WTC11 (cell line): Measurements from ENCODE around the gene C1QTNF1. TPM values are rescaled to one million over a fixed set of nuclear protein-coding genes. Genes with fewer than 3 reads are reported as not detected.

Experiments
- ATAC-seq: fragments of 200-7000 bp; cut with Tn5 transposase; 2 replicates; pipeline ENCODE4 v1.10.0; 2021; ENCODE audit warnings: mild to moderate bottlenecking, moderate library complexity
- CTCF ChIA-PET: fragments of 300-600 bp; sonication (Branson Sonifier 250); formaldehyde crosslinking; loops from one replicate; lab custom pipeline; 2021; ENCODE audit warnings: antibody characterized with exemption; lab: Charles Lee
- POLR2A ChIA-PET: fragments of 350-600 bp; sonication (Branson Sonifier 250); formaldehyde crosslinking; loops from one replicate; lab custom pipeline; 2021; ENCODE audit warnings: antibody characterized with exemption; lab: Charles Lee
- DNase-seq: peaks from one replicate; pipeline ENCODE4 v3.0.0; 2021; ENCODE audit warnings: low spot score
- H3K27ac Mint-ChIP-seq: 2 replicates; pipeline ENCODE4 v1.8.0; 2021; ENCODE audit warnings: mixed read lengths
- H3K27me3 Mint-ChIP-seq: 2 replicates; pipeline ENCODE4 v1.8.0; 2021; ENCODE audit warnings: low read depth, mild to moderate bottlenecking, moderate library complexity, mixed read lengths
- H3K36me3 Mint-ChIP-seq: 2 replicates; pipeline ENCODE4 v1.8.0; 2021; ENCODE audit warnings: mixed read lengths
- H3K4me1 Mint-ChIP-seq: 2 replicates; pipeline ENCODE4 v1.8.0; 2022; ENCODE audit warnings: mixed read lengths
- H3K4me3 Mint-ChIP-seq: 2 replicates; pipeline ENCODE4 v1.8.0; 2021; ENCODE audit warnings: mild to moderate bottlenecking, moderate library complexity, mixed read lengths
- H3K9me3 Mint-ChIP-seq: 2 replicates; pipeline ENCODE4 v1.8.0; 2021; ENCODE audit warnings: mixed read lengths
- ESRRA ChIP-seq: sonication (generic); formaldehyde crosslinking; IDR thresholded peaks from 2 replicates; pipeline ENCODE4 v1.8.1; 2022; ENCODE audit warnings: mild to moderate bottlenecking, missing genetic modification reagents, borderline replicate concordance
- FOXJ3 ChIP-seq: sonication (generic); formaldehyde crosslinking; IDR thresholded peaks from 2 replicates; pipeline ENCODE4 v1.9.0; 2021; ENCODE audit warnings: missing genetic modification reagents, mild to moderate bottlenecking, borderline replicate concordance
- PRRX2 ChIP-seq: fragments of 250-450 bp; sonication (Bioruptor Pico); IDR thresholded peaks from 2 replicates; pipeline ENCODE4 v1.8.0; 2021; ENCODE audit warnings: mild to moderate bottlenecking
- SOX15 ChIP-seq: fragments of 250-450 bp; sonication (Bioruptor Pico); IDR thresholded peaks from 2 replicates; pipeline ENCODE4 v1.9.0; 2021; ENCODE audit warnings: mild to moderate bottlenecking
- TEAD1 ChIP-seq: sonication (generic); formaldehyde crosslinking; IDR thresholded peaks from 2 replicates; pipeline ENCODE4 v1.8.0; 2022; ENCODE audit warnings: mild to moderate bottlenecking, missing genetic modification reagents
- ZNF121 ChIP-seq: sonication (generic); formaldehyde crosslinking; IDR thresholded peaks from 2 replicates; pipeline ENCODE4 v1.8.0; 2023; ENCODE audit warnings: missing genetic modification reagents
- ZNF232 ChIP-seq: sonication (generic); formaldehyde crosslinking; IDR thresholded peaks from 2 replicates; pipeline ENCODE4 v1.8.0; 2022; ENCODE audit warnings: mild to moderate bottlenecking, missing genetic modification reagents
- ZNF317 ChIP-seq: sonication (generic); formaldehyde crosslinking; IDR thresholded peaks from 2 replicates; pipeline ENCODE4 v1.8.1; 2023; ENCODE audit warnings: low read depth, mild to moderate bottlenecking, moderate library complexity, missing genetic modification reagents, borderline replicate concordance
- ZNF396 ChIP-seq: fragments of 250-450 bp; sonication (Bioruptor Pico); IDR thresholded peaks from 2 replicates; pipeline ENCODE4 v1.8.0; 2021; ENCODE audit warnings: mild to moderate bottlenecking, moderate library complexity, borderline replicate concordance
- ZNF423 ChIP-seq: fragments of 250-450 bp; sonication (Bioruptor Pico); IDR thresholded peaks from 2 replicates; pipeline ENCODE4 v2.1.2; 2022; ENCODE audit warnings: mild to moderate bottlenecking, moderate library complexity
- total RNA-seq: library from RNA; stranded (reverse); gene quantifications from 3 replicates; pipeline ENCODE4 v1.2.3, GENCODE V29; 2021
- TF ChIP-seq, protein P1 (sequence below): sonication (generic); formaldehyde crosslinking; IDR thresholded peaks from 2 replicates; pipeline ENCODE4 v1.8.1; 2022; ENCODE audit warnings: missing genetic modification reagents, borderline replicate concordance
- TF ChIP-seq, protein P2 (sequence below): sonication (generic); formaldehyde crosslinking; IDR thresholded peaks from 2 replicates; pipeline ENCODE4 v1.8.1; 2023; ENCODE audit warnings: mild to moderate bottlenecking, missing genetic modification reagents
- TF ChIP-seq, protein P3 (sequence below): sonication (generic); formaldehyde crosslinking; IDR thresholded peaks from 2 replicates; pipeline ENCODE4 v1.8.1; 2023; ENCODE audit warnings: mild to moderate bottlenecking, missing genetic modification reagents
- TF ChIP-seq, protein P4 (sequence below): fragments of 250-450 bp; sonication (Bioruptor Pico); IDR thresholded peaks from 2 replicates; pipeline ENCODE4 v2.1.2; 2022; ENCODE audit warnings: mild to moderate bottlenecking, moderate library complexity
- TF ChIP-seq, protein P5 (sequence below): sonication (generic); formaldehyde crosslinking; conservative IDR thresholded peaks from 2 replicates; pipeline ENCODE4 v1.8.1; 2022; ENCODE audit warnings: mild to moderate bottlenecking, missing genetic modification reagents
- TF ChIP-seq, protein P6 (sequence below): sonication (generic); formaldehyde crosslinking; IDR thresholded peaks from 2 replicates; pipeline ENCODE4 v1.8.1; 2022; ENCODE audit warnings: mild to moderate bottlenecking, moderate library complexity, missing genetic modification reagents
- TF ChIP-seq, protein P7 (sequence below): sonication (generic); formaldehyde crosslinking; IDR thresholded peaks from 2 replicates; pipeline ENCODE4 v1.8.1; 2023; ENCODE audit warnings: mild to moderate bottlenecking, missing genetic modification reagents, borderline replicate concordance
- TF ChIP-seq, protein P8 (sequence below): sonication (generic); formaldehyde crosslinking; IDR thresholded peaks from 2 replicates; pipeline ENCODE4 v1.8.0; 2023; ENCODE audit warnings: mild to moderate bottlenecking, missing genetic modification reagents
- TF ChIP-seq, protein P9 (sequence below): sonication (generic); formaldehyde crosslinking; IDR thresholded peaks from 2 replicates; pipeline ENCODE4 v1.8.0; 2022; ENCODE audit warnings: mild to moderate bottlenecking, missing genetic modification reagents

Gene C1QTNF1
- total RNA-seq, 1 experiment from 2014 or later = 1.7 TPM

DNA sequence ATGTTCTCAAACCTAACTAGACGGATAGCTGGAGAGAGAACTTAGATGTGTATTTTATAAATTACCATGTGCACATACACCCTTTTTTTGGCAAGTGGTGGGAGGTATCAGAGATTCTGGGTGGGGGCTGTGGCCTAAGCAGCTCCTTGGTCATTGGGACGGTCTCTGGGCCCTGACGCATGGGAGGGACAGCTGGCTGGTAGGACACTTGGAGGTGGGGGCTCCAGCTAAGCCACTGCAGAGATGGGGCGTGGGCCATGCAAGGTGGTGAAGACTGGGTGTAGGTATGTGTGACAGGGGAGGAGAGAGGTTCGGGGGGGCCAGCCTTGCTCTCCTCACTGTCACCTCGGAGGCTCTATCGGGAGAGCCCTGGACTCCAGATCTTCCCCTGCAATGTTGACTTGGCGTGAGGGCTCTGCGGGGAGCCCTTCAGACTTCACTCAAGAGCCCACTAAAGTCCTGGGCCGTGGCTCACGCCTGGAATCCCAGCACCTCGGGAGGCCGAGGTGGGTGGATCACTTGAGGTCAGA is 17.1 kb downstream of the C1QTNF1 start (continued):
- TF ChIP-seq, protein P1, sequence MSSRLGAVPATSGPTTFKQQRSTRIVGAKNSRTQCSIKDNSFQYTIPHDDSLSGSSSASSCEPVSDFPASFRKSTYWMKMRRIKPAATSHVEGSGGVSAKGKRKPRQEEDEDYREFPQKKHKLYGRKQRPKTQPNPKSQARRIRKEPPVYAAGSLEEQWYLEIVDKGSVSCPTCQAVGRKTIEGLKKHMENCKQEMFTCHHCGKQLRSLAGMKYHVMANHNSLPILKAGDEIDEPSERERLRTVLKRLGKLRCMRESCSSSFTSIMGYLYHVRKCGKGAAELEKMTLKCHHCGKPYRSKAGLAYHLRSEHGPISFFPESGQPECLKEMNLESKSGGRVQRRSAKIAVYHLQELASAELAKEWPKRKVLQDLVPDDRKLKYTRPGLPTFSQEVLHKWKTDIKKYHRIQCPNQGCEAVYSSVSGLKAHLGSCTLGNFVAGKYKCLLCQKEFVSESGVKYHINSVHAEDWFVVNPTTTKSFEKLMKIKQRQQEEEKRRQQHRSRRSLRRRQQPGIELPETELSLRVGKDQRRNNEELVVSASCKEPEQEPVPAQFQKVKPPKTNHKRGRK (CRISPR knock-in tag) = no peak
- TF ChIP-seq, protein P2, sequence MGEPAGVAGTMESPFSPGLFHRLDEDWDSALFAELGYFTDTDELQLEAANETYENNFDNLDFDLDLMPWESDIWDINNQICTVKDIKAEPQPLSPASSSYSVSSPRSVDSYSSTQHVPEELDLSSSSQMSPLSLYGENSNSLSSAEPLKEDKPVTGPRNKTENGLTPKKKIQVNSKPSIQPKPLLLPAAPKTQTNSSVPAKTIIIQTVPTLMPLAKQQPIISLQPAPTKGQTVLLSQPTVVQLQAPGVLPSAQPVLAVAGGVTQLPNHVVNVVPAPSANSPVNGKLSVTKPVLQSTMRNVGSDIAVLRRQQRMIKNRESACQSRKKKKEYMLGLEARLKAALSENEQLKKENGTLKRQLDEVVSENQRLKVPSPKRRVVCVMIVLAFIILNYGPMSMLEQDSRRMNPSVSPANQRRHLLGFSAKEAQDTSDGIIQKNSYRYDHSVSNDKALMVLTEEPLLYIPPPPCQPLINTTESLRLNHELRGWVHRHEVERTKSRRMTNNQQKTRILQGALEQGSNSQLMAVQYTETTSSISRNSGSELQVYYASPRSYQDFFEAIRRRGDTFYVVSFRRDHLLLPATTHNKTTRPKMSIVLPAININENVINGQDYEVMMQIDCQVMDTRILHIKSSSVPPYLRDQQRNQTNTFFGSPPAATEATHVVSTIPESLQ = no peak

DNA sequence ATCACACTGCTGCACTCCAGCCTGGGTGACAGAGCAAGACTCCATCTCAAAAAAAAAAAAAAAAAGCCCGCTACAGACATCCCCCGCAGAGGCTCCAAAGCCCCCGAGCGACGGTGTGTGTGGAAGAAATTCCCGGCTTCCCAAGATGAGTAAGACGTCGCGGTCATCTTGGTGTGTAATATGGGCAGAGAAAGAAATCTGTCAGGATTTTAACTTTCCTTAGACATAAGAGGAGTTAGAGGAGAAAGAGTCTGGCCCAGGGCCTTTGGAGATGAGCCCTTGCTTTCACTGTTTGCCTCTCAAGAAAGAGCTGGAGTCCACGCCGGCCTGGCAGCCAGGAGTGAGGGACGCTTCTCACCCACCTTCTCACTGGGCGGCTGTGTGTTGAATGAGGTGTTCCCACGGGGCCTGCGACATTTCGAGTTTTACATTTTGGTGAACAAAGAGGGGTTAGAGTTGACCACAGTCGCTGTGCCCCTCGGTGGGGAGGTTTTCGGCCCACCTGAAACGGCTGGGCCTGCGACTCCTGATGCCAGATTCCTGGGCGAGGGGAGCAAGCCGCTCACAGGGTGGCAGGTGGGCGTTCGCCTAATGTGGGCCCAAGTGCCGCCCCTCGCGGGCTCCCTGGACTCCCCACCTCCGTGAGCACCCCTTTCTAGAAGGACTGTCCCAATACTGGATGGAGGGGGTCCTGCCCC is 17.9 kb downstream of the C1QTNF1 start:
- POLR2A ChIA-PET = no interaction called here
- peaks cover 12% of the 10 kb centered on the region for H3K27me3 Mint-ChIP-seq
- peaks cover 13% of the 10 kb centered on the region for H3K9me3 Mint-ChIP-seq
- DNase-seq = no peak
- no peak for ATAC-seq
- H3K4me3 Mint-ChIP-seq = no peak overlapping the region
- H3K27ac Mint-ChIP-seq = no peak overlapping the region
- CTCF ChIA-PET = interaction anchor here (0.6 to 2.1 kb wide), 31 partner anchors 9 to 359 kb away, joined by 3 to 20 read pairs (median 4); partner anchors contain the start of genes CANT1, ENGASE and LGALS3BP
- H3K4me1 Mint-ChIP-seq = peaks cover 6% of the 10 kb centered on the region; the same call in 1 of the 2 replicates
- TF ChIP-seq ESRRA (no peak), FOXJ3 (CRISPR knock-in tag) (no peak), ZNF423 (CRISPR knock-in tag) (no peak), ZNF232 (no peak), ZNF121 (no peak), ZNF396 (no peak), SOX15 (CRISPR knock-in tag) (no peak), TEAD1 (no peak), PRRX2 (no peak), ZNF317 (CRISPR knock-in tag) (no peak)
- TF ChIP-seq, protein P3, sequence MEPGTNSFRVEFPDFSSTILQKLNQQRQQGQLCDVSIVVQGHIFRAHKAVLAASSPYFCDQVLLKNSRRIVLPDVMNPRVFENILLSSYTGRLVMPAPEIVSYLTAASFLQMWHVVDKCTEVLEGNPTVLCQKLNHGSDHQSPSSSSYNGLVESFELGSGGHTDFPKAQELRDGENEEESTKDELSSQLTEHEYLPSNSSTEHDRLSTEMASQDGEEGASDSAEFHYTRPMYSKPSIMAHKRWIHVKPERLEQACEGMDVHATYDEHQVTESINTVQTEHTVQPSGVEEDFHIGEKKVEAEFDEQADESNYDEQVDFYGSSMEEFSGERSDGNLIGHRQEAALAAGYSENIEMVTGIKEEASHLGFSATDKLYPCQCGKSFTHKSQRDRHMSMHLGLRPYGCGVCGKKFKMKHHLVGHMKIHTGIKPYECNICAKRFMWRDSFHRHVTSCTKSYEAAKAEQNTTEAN = no peak
- TF ChIP-seq, protein P4, sequence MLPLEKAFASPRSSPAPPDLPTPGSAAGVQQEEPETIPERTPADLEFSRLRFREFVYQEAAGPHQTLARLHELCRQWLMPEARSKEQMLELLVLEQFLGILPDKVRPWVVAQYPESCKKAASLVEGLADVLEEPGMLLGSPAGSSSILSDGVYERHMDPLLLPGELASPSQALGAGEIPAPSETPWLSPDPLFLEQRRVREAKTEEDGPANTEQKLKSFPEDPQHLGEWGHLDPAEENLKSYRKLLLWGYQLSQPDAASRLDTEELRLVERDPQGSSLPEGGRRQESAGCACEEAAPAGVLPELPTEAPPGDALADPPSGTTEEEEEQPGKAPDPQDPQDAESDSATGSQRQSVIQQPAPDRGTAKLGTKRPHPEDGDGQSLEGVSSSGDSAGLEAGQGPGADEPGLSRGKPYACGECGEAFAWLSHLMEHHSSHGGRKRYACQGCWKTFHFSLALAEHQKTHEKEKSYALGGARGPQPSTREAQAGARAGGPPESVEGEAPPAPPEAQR = no peak
- TF ChIP-seq, protein P5, sequence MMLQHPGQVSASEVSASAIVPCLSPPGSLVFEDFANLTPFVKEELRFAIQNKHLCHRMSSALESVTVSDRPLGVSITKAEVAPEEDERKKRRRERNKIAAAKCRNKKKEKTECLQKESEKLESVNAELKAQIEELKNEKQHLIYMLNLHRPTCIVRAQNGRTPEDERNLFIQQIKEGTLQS (CRISPR knock-in tag) = no peak
- TF ChIP-seq, protein P6, sequence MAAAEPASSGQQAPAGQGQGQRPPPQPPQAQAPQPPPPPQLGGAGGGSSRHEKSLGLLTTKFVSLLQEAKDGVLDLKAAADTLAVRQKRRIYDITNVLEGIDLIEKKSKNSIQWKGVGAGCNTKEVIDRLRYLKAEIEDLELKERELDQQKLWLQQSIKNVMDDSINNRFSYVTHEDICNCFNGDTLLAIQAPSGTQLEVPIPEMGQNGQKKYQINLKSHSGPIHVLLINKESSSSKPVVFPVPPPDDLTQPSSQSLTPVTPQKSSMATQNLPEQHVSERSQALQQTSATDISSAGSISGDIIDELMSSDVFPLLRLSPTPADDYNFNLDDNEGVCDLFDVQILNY = no peak
- TF ChIP-seq, protein P7, sequence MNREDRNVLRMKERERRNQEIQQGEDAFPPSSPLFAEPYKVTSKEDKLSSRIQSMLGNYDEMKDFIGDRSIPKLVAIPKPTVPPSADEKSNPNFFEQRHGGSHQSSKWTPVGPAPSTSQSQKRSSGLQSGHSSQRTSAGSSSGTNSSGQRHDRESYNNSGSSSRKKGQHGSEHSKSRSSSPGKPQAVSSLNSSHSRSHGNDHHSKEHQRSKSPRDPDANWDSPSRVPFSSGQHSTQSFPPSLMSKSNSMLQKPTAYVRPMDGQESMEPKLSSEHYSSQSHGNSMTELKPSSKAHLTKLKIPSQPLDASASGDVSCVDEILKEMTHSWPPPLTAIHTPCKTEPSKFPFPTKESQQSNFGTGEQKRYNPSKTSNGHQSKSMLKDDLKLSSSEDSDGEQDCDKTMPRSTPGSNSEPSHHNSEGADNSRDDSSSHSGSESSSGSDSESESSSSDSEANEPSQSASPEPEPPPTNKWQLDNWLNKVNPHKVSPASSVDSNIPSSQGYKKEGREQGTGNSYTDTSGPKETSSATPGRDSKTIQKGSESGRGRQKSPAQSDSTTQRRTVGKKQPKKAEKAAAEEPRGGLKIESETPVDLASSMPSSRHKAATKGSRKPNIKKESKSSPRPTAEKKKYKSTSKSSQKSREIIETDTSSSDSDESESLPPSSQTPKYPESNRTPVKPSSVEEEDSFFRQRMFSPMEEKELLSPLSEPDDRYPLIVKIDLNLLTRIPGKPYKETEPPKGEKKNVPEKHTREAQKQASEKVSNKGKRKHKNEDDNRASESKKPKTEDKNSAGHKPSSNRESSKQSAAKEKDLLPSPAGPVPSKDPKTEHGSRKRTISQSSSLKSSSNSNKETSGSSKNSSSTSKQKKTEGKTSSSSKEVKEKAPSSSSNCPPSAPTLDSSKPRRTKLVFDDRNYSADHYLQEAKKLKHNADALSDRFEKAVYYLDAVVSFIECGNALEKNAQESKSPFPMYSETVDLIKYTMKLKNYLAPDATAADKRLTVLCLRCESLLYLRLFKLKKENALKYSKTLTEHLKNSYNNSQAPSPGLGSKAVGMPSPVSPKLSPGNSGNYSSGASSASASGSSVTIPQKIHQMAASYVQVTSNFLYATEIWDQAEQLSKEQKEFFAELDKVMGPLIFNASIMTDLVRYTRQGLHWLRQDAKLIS = no peak
- TF ChIP-seq, protein P8, sequence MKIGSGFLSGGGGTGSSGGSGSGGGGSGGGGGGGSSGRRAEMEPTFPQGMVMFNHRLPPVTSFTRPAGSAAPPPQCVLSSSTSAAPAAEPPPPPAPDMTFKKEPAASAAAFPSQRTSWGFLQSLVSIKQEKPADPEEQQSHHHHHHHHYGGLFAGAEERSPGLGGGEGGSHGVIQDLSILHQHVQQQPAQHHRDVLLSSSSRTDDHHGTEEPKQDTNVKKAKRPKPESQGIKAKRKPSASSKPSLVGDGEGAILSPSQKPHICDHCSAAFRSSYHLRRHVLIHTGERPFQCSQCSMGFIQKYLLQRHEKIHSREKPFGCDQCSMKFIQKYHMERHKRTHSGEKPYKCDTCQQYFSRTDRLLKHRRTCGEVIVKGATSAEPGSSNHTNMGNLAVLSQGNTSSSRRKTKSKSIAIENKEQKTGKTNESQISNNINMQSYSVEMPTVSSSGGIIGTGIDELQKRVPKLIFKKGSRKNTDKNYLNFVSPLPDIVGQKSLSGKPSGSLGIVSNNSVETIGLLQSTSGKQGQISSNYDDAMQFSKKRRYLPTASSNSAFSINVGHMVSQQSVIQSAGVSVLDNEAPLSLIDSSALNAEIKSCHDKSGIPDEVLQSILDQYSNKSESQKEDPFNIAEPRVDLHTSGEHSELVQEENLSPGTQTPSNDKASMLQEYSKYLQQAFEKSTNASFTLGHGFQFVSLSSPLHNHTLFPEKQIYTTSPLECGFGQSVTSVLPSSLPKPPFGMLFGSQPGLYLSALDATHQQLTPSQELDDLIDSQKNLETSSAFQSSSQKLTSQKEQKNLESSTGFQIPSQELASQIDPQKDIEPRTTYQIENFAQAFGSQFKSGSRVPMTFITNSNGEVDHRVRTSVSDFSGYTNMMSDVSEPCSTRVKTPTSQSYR (CRISPR knock-in tag) = no peak
- TF ChIP-seq, protein P9, sequence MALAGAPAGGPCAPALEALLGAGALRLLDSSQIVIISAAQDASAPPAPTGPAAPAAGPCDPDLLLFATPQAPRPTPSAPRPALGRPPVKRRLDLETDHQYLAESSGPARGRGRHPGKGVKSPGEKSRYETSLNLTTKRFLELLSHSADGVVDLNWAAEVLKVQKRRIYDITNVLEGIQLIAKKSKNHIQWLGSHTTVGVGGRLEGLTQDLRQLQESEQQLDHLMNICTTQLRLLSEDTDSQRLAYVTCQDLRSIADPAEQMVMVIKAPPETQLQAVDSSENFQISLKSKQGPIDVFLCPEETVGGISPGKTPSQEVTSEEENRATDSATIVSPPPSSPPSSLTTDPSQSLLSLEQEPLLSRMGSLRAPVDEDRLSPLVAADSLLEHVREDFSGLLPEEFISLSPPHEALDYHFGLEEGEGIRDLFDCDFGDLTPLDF = no peak
- no peaks in the 10 kb centered on the region for H3K36me3 Mint-ChIP-seq
